Measurements from ENCODE around the gene DPYD.
"Not testable (repeated sequence)": the region's sequence is repeated elsewhere in the genome, so short reads cannot be mapped to it uniquely, and the experiment has no call there.

Gene DPYD

DNA sequence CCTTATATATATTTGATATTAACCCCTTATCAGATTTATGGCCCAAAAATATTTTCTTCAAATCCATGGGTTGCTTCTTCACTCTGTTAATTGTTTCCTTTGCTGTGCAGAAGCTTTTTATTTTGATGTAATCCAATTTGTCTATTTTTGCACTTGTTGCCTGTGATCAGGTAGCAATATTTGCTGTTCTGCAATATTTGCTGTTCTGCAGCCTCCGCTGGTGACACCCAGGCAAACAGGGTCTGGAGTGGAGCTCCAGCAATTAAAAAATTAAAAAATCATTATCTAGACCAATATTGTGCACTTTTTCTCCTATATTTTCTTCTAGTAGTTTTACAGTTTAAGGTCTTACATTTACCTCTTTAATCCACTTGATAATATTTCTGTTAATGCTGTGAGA is 564.5 kb downstream of the DPYD start:
- DNase-seq (ENCODE audit: low spot score): no peak

DNA sequence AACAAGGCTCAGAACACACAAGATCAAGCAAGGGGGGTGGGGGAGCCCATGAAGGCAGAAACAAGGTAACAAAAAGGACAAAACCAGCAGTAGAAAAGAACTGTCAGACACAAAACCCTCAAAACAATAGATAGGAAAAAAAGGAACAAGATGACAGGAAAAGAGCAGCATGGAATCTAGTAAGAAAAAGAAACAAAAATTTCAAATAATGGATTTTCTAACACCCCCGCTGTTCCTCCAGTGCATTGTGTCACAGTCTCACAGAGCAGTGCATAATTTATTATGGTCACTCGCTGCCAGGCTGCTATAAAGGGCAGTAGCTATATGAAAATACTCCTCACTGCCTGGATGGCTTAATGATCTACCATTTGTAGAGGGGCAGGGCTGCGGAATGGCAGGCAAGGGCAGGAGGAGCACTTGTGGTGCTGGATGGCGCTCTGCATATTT is 567.9 kb downstream of the DPYD start:
- DNase-seq (ENCODE audit: low spot score): no peak

DNA sequence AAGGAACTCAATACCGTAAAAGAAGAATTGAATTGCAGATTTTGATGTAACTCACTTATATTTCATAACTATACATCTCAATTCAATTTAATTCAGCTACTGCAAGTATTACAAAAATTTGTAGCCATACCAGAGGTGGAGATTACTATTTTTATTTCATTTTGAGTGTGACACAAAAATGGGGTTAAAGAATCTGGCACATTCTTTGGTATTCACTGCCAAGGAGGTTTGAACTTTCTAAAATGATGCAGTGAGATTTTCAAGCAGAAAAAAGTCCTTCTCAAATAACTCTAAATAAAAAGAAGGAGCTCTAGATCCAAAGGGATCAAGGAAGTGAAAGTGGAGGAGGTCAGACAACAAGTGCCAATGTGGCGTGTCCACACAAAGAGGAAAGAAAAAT is 569.0 kb downstream of the DPYD start:
- no peak for DNase-seq (ENCODE audit: low spot score)

DNA sequence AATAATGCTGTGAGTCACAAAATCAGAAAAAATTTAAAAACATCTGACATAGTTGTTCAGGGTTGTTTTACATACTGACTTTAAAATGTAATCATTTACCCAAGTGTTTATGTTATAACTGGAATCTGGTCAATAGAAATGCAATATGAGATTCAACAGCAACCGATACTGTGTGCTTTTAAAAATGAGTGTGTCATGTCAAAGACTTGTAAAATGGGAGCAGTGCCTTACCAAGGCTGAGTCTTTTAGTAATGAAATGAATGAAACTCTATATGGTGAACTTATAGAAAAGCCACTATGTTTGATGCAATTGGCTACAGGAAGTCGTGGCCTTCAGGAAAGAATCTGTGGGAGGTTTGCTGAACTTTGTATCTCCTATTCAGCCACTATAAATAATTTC is 570.2 kb downstream of the DPYD start:
- DNase-seq (ENCODE audit: low spot score): no peak

DNA sequence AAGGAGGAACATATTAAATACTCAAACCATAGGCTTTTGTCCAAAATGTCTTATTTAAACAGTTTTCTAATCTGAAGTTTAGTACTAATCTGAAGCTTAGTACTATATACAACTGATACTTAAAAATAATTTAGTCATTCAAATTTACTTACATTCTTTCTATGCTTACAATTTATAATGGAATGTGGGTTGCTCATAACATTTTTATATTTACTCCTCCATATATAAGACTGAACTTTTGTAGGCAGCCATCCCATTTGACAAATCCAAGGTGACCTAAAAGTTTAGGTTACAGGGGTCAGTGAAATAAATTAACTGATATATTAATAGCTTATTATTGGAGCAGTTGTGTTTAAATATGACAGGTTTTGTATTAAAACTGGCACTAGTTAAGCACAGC is 570.6 kb downstream of the DPYD start:
- DNase-seq (ENCODE audit: low spot score): no peak

DNA sequence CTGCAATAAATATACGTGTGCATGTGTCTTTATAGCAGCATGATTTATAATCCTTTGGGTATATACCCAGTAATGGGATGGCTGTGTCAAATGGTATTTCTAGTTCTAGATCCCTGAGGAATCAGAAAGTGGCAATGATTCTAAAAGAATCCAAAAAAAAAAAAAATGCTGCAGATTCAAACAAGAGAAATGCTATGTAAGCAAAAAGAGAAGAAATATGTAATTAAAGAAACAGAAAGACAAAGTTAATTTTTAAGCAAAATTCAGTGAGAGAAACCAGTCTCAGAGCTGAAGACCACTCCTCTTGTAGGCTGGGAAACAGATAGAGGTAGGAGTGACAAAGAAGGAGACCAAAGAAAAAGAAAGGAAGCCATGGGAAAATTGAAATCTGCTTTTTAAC is 571.0 kb downstream of the DPYD start:
- DNase-seq (ENCODE audit: low spot score): not testable (repeated sequence)

DNA sequence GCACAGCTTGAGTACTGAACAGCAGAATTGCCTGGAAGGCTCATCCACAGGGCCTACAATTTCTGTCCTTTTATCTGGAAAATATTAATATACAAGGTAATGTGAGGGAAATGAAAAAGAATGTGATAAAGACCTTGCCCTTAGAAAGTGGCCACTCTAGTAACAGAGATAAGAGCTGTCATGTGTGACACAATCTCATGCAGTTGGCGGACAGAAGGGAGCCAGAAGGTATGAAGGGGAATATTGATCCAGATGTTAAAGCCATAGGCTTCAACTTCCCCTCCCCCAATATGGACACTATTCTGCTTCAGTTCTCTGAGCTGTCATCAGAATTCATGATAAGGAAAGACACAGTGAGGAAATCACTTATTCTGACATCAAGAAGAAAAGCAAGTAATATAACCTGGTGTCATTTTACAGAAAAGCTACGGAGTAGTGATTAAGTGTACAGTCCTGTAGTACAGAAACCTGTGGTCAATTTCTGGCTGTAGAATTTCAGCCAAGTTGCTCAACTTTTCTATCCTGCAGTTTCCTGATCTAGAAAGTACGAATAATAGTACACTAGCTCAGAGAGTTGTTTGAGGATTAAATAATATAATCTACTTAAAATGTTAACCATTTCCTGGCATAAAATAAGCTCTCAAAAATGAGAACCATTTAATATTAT is 572.1 kb downstream of the DPYD start:
- no peak for DNase-seq (ENCODE audit: low spot score)

DNA sequence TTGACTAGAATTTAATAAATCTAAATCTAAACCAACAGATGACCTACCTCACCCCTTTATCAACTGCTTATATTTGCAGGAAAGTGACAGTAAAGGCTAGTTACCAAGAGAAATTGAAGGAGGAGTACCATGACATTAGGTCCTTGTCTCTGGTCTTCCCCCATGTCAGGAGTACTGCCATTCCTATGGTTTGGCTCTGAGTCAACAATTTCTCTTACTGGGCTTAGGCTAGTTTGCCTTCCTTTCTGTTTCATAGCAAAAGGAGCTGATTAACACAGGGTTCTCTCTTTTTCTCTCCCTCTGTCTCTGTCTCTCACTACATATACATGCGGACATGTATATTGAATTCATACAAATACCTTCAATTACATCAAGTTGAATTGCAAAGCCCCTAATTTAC is 579.9 kb downstream of the DPYD start:
- DNase-seq (ENCODE audit: low spot score): peak; percentile 46

DNA sequence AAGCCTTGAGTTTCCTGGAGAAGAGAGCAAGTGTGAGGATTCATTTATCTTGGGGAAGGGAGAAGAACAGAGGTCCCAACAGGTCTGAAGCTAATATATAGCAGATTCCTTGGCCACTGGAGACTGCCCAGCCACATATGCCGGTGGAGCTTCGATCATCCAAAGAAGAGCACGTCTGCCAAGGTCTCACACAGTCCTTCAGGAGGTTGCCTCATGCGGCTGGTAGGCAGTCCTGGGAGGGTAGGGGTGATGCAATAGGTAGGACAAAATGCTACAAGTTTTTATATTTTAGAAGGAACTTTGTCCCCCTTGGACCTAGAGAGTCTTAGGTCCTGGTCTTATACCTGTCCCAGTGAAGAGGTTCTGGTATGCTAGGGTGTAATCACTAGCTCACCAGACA is 582.5 kb downstream of the DPYD start:
- no peak for DNase-seq (ENCODE audit: low spot score)

DNA sequence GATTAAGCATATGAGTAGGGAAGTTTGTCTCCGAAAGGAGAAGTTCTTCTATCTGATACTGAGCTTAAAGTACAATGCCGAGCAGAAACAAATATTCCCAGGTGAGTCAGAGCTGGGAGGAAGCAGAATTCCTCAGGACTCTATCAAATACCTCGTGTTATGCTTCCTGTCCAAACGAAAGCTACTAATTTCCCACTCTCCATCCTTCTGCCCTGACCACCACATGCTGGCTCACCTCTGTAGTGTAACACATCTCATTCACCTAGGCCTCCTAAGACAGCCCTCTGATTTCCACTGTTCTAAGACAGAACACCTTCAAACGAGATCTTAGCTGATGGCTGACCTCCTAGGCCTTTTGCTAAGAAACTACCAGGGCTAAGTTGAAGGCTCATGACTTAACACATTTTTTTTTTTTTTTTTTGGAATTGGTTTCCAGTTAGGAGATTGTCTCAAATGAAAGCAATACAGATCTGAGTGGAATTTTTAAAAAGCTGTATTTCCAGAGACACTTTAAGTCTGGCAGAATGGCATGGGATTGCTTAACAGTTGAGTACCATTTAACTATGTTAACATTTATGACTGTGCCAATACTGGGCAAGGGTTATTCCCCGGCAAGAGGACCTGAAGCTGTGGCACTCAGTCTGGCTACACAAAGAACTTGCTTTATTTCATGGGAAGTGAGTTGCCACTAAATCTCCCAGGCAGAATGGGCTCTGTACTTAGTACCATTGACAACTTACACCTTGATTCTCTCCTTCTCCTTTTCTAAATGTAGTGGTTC is 583.4 kb downstream of the DPYD start:
- no peak for DNase-seq (ENCODE audit: low spot score)

DNA sequence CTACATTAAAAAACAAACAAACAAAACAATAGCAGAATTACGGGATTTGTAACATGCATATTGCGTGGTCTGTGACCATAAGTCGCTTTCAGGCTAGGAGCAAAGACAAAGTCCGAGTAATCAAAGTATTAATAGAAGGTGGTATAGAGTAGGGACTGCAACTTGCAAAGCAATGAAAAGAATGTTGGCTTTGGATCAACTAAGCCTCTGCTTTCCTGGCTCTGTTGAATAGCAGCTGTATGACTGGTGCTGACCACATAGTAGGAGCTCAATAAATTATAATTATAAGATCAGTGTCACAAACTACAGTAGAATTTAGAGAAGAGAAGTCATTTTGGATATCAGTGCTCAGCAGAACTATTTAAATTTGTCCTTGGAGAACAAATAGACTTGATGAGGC is 586.4 kb downstream of the DPYD start:
- peak; percentile 55 for DNase-seq (ENCODE audit: low spot score)

DNA sequence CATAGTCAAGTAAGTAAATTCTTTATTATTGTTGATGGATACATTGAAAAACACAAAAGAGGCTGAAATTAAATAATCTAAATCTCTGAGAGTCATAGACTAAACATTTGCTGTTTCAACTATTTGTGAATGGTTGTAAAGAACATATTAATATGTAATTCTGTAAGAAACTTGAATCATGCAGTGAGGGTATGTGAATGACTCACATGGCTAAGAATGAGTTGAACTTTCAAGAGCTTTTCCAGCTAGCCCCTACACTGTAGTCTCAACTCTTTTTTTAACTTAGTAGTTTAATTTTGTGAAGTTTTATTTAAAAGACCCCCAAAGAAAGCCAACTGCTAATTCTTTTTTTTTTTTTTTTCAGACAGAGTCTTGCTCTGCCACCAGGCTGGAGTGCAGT is 588.1 kb downstream of the DPYD start:
- peak; percentile 13 for DNase-seq (ENCODE audit: low spot score)

DNA sequence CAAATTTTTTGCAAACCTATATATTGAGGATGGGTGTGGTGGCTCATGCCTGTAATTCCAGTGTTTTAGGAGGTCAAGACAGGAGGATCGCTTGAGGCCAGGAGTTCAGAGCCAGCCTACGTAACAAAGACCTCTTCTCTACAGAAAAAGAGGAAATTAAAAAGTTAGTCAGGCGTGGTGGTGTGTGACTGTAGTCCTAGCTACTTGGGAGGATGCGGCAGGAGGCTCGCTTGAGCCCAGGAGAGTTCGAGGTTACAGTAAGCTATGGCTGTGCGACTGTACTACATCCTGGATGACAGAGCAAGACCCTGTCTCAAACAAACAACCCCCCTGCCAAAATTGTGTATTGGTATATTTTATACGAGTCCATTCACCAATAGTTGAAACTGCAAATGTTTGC is 589.7 kb downstream of the DPYD start:
- no peak for DNase-seq (ENCODE audit: low spot score)

DNA sequence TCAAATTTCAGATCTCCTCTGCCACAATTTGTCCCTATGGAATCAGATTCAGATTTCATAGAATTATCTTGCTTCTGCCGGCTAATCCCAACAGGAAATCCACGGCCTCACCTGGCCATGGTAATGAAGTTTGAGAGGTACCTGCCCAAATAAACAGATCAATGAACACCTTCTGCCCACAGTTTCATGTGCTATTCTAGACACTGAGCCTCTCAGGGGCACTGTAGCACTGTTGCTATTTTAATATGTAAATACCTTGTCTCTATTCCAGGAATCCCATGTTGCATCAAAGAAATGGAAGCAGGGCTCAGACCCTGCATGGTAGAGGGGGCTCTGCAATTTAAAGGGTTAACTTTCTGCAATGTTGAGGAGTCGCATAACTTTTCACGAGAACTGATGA is 606.1 kb downstream of the DPYD start:
- DNase-seq (ENCODE audit: low spot score): no peak

DNA sequence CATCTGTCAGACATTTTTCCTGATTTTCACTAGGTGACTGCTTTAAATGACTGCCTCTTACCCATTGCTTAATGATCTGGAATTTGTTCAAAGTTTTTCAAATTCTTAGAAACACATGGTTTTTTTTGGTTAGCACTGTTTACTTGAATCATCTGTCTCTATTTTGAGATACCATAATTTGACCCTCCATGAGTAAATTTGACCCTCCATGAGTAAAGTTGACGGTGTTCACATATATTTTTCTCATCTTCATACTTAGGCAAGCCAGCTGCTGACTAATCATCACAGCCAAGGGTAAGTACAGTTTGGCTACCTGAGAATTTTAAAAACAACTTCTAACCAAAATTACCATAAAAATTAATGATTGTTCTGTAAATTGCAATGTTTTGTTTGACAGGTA is 612.7 kb downstream of the DPYD start:
- peak; percentile 5 for DNase-seq (ENCODE audit: low spot score)

DNA sequence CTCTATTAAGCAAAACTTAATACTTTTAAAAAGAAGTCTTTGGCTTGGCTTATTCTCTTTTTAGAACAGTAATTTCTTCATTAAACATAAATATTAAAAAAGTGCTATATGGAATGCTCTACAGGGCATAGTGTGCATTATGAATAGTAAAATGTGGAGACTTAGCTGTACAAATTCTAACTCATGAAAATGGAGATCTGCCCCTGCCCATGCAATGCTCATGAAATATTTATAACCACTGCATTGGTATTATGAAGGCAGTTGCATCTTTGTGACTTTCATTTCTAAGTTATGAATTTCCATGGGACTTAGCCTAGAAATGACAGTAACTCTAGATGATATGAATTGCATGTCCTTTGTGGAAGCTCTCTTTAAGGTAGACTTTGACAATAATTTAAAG is 613.3 kb downstream of the DPYD start:
- no peak for DNase-seq (ENCODE audit: low spot score)

DNA sequence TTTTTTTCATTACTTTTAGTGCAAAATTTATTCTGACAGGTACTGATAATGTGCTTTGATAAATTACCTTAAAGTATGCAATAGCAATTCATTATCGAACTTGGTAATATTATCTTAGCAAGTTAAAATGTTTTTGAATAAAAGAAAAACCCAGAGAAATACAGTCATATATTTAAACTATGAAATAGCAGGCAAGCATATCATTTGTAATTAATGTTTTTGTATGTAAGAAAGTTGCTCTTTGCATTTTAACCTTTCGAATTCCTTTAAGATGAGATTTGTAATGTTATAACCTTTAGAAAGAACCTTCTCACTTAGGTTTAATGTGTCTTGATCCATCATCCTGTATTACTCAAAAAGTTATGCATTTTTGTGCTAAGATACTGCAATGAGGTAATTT is 613.7 kb downstream of the DPYD start:
- no peak for DNase-seq (ENCODE audit: low spot score)

DNA sequence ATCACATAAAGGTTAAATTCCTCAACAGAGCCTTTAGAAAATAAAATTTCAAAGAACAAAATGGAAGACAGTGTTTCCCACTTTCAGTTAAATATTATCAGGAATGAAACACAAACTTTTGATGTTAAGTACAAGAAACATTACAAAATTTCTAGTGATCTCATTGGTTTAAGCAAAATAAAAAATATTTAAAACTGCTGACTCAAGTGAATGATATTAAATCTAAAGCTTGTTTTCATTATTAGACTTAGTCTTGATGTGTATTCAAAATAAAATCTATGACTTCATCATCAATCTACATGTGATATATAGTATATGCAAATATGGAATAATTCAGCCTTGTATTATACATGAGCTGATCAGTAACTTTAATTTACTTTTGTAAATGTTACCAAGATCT is 614.3 kb downstream of the DPYD start:
- no peak for DNase-seq (ENCODE audit: low spot score)

DNA sequence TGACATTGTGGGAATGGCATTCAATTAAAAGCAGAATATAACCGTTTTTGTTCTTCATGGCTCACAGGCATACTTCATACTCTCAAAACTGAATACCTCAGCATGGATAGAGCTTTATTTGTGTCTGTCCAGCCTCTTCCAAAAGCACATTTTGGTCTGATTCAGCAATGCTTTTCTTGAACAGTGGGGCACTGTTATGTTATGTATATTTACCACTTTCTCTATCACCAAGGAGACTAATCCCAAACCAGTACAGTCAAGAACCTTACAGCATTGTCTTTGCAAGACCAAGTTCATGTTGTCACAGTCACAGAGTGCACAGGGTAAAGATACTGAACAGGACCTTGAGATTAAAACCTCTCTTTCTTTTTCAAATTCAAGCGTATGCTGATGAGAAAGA is 616.5 kb downstream of the DPYD start:
- DNase-seq (ENCODE audit: low spot score): no peak

DNA sequence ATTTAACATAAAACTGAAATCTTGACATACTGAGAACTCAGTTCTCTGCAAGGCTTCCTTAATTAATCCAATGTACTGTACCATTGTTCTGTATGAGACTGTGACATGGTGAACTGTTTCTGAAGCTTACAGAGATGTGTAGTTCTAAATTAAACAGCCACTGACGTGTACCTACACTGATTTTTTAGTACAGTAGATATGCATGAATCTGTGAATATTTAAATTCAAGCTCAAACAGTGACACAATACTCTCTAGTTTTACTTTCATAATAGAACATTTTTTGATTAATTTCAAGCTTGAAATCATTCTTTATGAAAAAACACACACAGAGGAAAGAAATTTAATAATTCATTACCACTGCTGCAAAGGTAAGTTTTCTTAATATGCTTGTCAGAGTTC is 621.9 kb downstream of the DPYD start:
- DNase-seq (ENCODE audit: low spot score): no peak

DNA sequence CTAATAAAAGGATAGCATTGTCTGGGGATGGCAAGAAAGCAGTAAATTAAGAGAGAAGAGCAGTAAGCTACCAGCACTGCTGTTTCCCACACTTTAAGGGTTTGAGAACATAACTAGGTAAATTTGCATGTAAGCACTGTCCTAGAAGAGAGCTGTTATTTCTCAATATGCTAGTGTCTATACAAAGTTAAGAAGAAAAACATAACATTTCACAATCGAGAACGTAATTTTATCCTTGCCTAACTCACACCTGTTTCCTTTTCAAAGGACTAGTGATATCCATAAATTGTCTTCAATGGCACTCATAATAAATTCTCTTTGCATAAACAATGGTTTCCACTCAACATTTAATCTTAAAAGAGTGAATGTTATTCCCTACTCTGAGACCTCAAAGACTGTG is 623.2 kb downstream of the DPYD start:
- no peak for DNase-seq (ENCODE audit: low spot score)

DNA sequence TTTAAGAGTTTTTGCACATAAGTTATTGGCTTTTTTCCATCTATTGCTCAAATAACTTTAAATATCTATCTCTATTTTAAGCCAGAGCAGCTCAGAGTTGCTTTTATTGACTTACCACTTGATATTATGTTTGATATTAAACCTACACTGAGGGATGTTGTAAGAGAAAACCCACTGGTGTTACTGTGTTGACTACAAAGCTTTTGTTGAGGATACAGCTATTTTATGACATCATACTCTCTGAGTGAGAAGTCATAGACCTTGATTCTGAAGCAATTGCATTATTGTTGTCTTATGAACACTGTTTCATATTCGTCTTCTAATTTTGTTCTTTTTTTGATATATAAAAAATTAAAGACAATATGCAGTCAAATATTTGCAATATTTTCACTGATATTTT is 638.9 kb downstream of the DPYD start:
- DNase-seq (ENCODE audit: low spot score): no peak

DNA sequence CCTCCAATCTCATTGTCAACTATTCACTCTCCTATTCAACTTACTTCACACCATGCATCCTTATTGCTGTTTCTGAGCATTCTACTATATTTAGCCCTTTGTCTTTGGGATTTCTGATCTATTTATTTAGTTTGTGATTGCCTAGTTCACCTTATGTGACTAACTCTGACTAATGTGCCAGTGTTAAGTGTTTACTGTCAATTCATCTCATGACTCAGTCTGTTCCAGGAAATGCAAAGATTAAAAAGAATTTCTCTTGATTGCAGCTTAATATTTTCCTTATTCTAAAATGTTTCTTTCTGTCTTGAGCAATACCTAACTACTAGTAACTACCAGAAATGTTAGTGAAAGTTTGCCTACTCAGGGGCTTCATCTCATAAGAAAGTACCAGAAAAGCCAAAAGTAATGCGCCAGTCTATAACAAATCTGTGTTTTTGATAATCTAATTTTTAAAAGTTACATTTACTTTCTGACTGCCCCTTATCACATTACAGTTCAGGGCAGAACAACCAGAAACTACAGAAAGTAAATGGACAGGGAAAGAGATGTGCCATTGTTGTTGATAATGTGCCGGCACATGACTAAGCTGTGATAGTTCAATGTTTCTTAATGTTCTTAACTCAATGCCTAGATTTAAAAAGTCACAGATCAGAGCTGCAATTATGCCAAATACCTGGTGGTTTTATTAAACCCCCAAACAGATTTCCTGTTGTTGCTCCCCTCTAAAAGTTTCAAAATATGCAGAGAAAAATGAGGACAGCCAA is 642.8 kb downstream of the DPYD start:
- peak; percentile 12 for DNase-seq (ENCODE audit: low spot score)

Data from AG20443 (cell line).